Measurements from ENCODE around the gene LRRC8D.
"Not testable (repeated sequence)": the region's sequence is repeated elsewhere in the genome, so short reads cannot be mapped to it uniquely, and the experiment has no call there.

LRRC8D gene

GRCh38 chr1:89820422-89821321 lies at the start of gene LRRC8D:
TSS of gene LRRC8D (plus strand) at chr1:89821032. CDS start at chr1:89933069, 112,037 bp downstream.
- no peak for TF ChIP-seq CTCF (conservative IDR thresholded peaks at IDR 0.05; ENCODE audit: low read length)
- DNase-seq (ENCODE audit: low read depth) = peak; percentile 65

GRCh38 chr1:89771991-89772560 lies 48.8 kb upstream of the LRRC8D start:
- H3K4me3 ChIP-seq (ENCODE audit: low read length) = no peak overlapping the region

More at GRCh38 chr1:89820422-89821321, at the start of gene LRRC8D:
- H3K4me3 ChIP-seq (ENCODE audit: low read length) = peak within 1 kb of the TSS; percentile 70

GRCh38 chr1:89776104-89776503 lies 44.7 kb upstream of the LRRC8D start:
- not testable (repeated sequence) for H3K4me3 ChIP-seq (ENCODE audit: low read length); DNase-seq (ENCODE audit: low read depth)

More at GRCh38 chr1:89771991-89772560, 48.8 kb upstream of the LRRC8D start:
- no peak for TF ChIP-seq CTCF (conservative IDR thresholded peaks at IDR 0.05; ENCODE audit: low read length)
- DNase-seq (ENCODE audit: low read depth) = no peak

- DNase-seq (ENCODE audit: low read depth); H3K4me3 ChIP-seq (ENCODE audit: low read length): not testable (repeated sequence)
Observed at GRCh38 chr1:89777271-89777670, 43.6 kb upstream of the LRRC8D start.

GRCh38 chr1:89779151-89779940 lies 41.5 kb upstream of the LRRC8D start:
- DNase-seq (ENCODE audit: low read depth) = no peak
- no peak for TF ChIP-seq CTCF (conservative IDR thresholded peaks at IDR 0.05; ENCODE audit: low read length)
- H3K4me3 ChIP-seq (ENCODE audit: low read length) = no peak overlapping the region

- TF ChIP-seq CTCF (conservative IDR thresholded peaks at IDR 0.05; ENCODE audit: low read length) = peak; percentile 61
- DNase-seq (ENCODE audit: low read depth) = peak; percentile 68
- H3K4me3 ChIP-seq (ENCODE audit: low read length) = no peak overlapping the region
Observed at GRCh38 chr1:89780721-89781120, 40.1 kb upstream of the LRRC8D start.

GRCh38 chr1:89781494-89782126 lies 39.2 kb upstream of the LRRC8D start:
- TF ChIP-seq CTCF (conservative IDR thresholded peaks at IDR 0.05; ENCODE audit: low read length) = no peak
- no peak for DNase-seq (ENCODE audit: low read depth)
- no peak overlapping the region for H3K4me3 ChIP-seq (ENCODE audit: low read length)

Data from AG10803 (cell line).